HEK293 (cell line): Measurements from ENCODE around the gene DNAJC12.

Source experiments
- CTCF ChIA-PET: fragments of 350-600 bp; formaldehyde crosslinking; extraction: SDS; loops from one replicate; lab custom pipeline; 2021; ENCODE audit warnings: antibody characterized with exemption; lab: Yijun Ruan, JAX
- POLR2A ChIA-PET: fragments of 300-600 bp; formaldehyde crosslinking; extraction: SDS; loops from one replicate; lab custom pipeline; 2020; ENCODE audit warnings: antibody characterized with exemption, inconsistent platforms; lab: Yijun Ruan, JAX
- H3K27ac ChIP-seq: fragments of 200-500 bp; sonication (Bioruptor generic); 2 replicates; pipeline ENCODE4 v1.5.1; 2014; ENCODE audit warnings: low read depth, low read length, control low read depth, inconsistent platforms; ENCODE audit errors: extremely low read depth
- H3K36me3 ChIP-seq, 2 experiments: fragments of 200-500 bp in 1 of 2; sonication (Bioruptor generic) in 1 of 2; 1 replicate in 1 of 2; 2 replicates in 1 of 2; pipeline ENCODE4 v1.5.1; 2014 to 2017; ENCODE audit warnings: inconsistent platforms in 2 of 2, low read length in 2 of 2; ENCODE audit not compliant: control insufficient read depth in 2 of 2, insufficient read depth in 1 of 2
- H3K4me1 ChIP-seq: fragments of 200-500 bp; sonication (Bioruptor generic); 2 replicates; pipeline ENCODE4 v1.5.1; 2014; ENCODE audit warnings: mild to moderate bottlenecking, low read length, inconsistent platforms; ENCODE audit not compliant: control insufficient read depth, insufficient read depth
- H3K4me3 ChIP-seq: 2 replicates; pipeline ENCODE4 v1.5.1; 2011; ENCODE audit warnings: low read depth, mild to moderate bottlenecking, control low read depth, low read length, moderate library complexity
- H3K9me3 ChIP-seq: fragments of 200-500 bp; sonication (Bioruptor generic); 2 replicates; pipeline ENCODE4 v1.5.1; 2014; ENCODE audit warnings: low read depth, low read length, inconsistent platforms; ENCODE audit not compliant: control insufficient read depth, insufficient read depth
- FEZF1 ChIP-seq: fragments of 450-650 bp; formaldehyde crosslinking; IDR thresholded peaks from 2 replicates; pipeline ENCODE4 v1.5.1; 2016; ENCODE audit warnings: missing biosample characterization, missing genetic modification characterization
- KLF8 ChIP-seq: fragments of 450-650 bp; formaldehyde crosslinking; IDR thresholded peaks from 2 replicates; pipeline ENCODE4 v1.5.1; 2016; ENCODE audit warnings: missing biosample characterization, missing genetic modification characterization
- MEIS1 ChIP-seq: sonication (generic); formaldehyde crosslinking; IDR thresholded peaks from 2 replicates; pipeline ENCODE4 v1.8.1; 2022; ENCODE audit warnings: missing genetic modification reagents, mild to moderate bottlenecking, borderline replicate concordance
- PRDM2 ChIP-seq: fragments of 450-650 bp; formaldehyde crosslinking; IDR thresholded peaks from 2 replicates; pipeline ENCODE4 v1.5.1; 2016; ENCODE audit warnings: missing biosample characterization, missing genetic modification characterization, borderline replicate concordance
- SALL2 ChIP-seq: fragments of 450-650 bp; formaldehyde crosslinking; IDR thresholded peaks from 2 replicates; pipeline ENCODE4 v1.5.0; 2017; ENCODE audit warnings: missing biosample characterization, mild to moderate bottlenecking, missing genetic modification characterization, borderline replicate concordance
- TRIM28 ChIP-seq: IDR thresholded peaks from 2 replicates; pipeline ENCODE4 v1.6.1; 2011; ENCODE audit warnings: low read length, control low read depth, borderline replicate concordance
- ZBTB8A ChIP-seq: fragments of 450-650 bp; formaldehyde crosslinking; IDR thresholded peaks from 2 replicates; pipeline ENCODE4 v1.5.1; 2016; ENCODE audit warnings: missing biosample characterization, missing genetic modification characterization
- ZNF184 ChIP-seq: fragments of 450-650 bp; IDR thresholded peaks from 2 replicates; pipeline ENCODE4 v1.5.1; 2018; ENCODE audit warnings: missing biosample characterization, mild to moderate bottlenecking, missing genetic modification characterization
- ZNF335 ChIP-seq: fragments of 450-650 bp; formaldehyde crosslinking; conservative IDR thresholded peaks from 2 replicates; pipeline ENCODE4 v1.5.1; 2016; ENCODE audit warnings: missing biosample characterization, missing genetic modification characterization
- ZNF366 ChIP-seq: fragments of 450-650 bp; formaldehyde crosslinking; conservative IDR thresholded peaks from 2 replicates; pipeline ENCODE4 v1.5.1; 2016; ENCODE audit warnings: missing biosample characterization, missing genetic modification characterization
- ZNF510 ChIP-seq: fragments of 450-650 bp; formaldehyde crosslinking; IDR thresholded peaks from 2 replicates; pipeline ENCODE4 v1.5.1; 2018; ENCODE audit warnings: mild to moderate bottlenecking, missing genetic modification characterization, missing biosample characterization; ENCODE audit not compliant: insufficient replicate concordance
- ZNF548 ChIP-seq: fragments of 450-650 bp; formaldehyde crosslinking; IDR thresholded peaks from 2 replicates; pipeline ENCODE4 v1.5.1; 2016; ENCODE audit warnings: missing biosample characterization, missing genetic modification characterization
- ZNF645 ChIP-seq: fragments of 450-650 bp; formaldehyde crosslinking; IDR thresholded peaks from 2 replicates; pipeline ENCODE4; 2016; ENCODE audit warnings: missing biosample characterization, missing genetic modification characterization
- ZNF830 ChIP-seq: fragments of 450-650 bp; IDR thresholded peaks from 2 replicates; pipeline ENCODE4 v1.5.0; 2018; ENCODE audit warnings: missing biosample characterization, missing genetic modification characterization, low read depth, mild to moderate bottlenecking, moderate library complexity
- ZNF843 ChIP-seq: fragments of 450-650 bp; formaldehyde crosslinking; IDR thresholded peaks from 2 replicates; pipeline ENCODE4 v1.5.1; 2016; ENCODE audit warnings: missing biosample characterization, missing genetic modification characterization
- TF ChIP-seq, protein P1 (sequence below): fragments of 450-650 bp; formaldehyde crosslinking; IDR thresholded peaks from 2 replicates; pipeline ENCODE4 v1.5.1; 2016; ENCODE audit warnings: missing biosample characterization, missing genetic modification characterization

The DNAJC12 gene

GRCh38 chr10:67788028-67788886, 49.7 kb downstream of the DNAJC12 start (continued):
- TF ChIP-seq ZNF184 (0 out of 2 replicates have a peak, but pooled peaks have one; percentile 28), ZNF335 (tag by site-specific recombination) (peak; percentile 54), ZNF843 (tag by site-specific recombination) (no peak), ZNF548 (tag by site-specific recombination) (no peak), ZNF510 (no peak), KLF8 (peak; percentile 19; the same call in 1 of the 2 replicates)

DNA sequence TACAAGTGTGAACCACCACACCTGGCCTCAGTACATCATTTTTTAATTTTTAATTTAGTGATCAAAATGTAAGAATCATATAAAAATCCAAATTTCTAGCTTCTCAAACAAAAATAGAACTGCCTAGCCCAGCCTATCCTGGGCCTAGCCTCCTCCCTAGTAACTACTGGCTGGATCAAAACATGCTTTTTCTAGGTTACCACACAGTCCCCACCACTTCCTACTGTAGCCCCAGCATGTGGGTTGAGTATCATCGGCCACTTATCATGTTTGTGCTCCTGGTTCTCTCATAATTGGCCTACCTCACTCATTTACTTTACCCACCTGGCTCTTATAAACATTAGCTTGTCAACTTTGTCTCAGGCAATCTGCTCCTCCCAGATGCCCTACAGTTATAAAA, 52.9 kb downstream of the DNAJC12 start:
- Histone ChIP-seq H3K4me3 (no peak overlapping the region), H3K27ac (no peak overlapping the region), H3K36me3 (no peaks in the 10 kb centered on the region), H3K4me1 (no peaks in the 10 kb centered on the region)
- ChIA-PET POLR2A (no interaction called here), CTCF (interaction anchor here (0.5 to 1.2 kb wide), 5 partner anchors 11 to 499 kb away, joined by 3 to 5 read pairs (median 3); no protein-coding TSS in a partner anchor)
- TF ChIP-seq TRIM28 (no peak), ZNF645 (tag by site-specific recombination) (no peak), FEZF1 (tag by site-specific recombination) (no peak), ZBTB8A (tag by site-specific recombination) (no peak), SALL2 (no peak), ZNF366 (no peak), ZNF830 (tag by site-specific recombination) (no peak), PRDM2 (tag by site-specific recombination) (no peak), MEIS1 (CRISPR knock-in tag) (no peak)
- TF ChIP-seq, protein P1, sequence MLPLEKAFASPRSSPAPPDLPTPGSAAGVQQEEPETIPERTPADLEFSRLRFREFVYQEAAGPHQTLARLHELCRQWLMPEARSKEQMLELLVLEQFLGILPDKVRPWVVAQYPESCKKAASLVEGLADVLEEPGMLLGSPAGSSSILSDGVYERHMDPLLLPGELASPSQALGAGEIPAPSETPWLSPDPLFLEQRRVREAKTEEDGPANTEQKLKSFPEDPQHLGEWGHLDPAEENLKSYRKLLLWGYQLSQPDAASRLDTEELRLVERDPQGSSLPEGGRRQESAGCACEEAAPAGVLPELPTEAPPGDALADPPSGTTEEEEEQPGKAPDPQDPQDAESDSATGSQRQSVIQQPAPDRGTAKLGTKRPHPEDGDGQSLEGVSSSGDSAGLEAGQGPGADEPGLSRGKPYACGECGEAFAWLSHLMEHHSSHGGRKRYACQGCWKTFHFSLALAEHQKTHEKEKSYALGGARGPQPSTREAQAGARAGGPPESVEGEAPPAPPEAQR (tag by site-specific recombination), result no peak
- TF ChIP-seq, all 188 proteins: peak for 0
- H3K9me3 ChIP-seq, result no peaks in the 10 kb centered on the region
